ENCODE measurements around the gene TSKU. TPM values are rescaled to one million over a fixed set of nuclear protein-coding genes. Genes with fewer than 3 reads are reported as not detected.
A peak's percentile ranks its signal among the peaks of the same experiment; 100 is the strongest.

The TSKU gene
- total and polyA plus RNA-seq, 9 of the 15 experiments (the other 6 are each of a cell fraction or from before 2014, with no cell fraction given), result 0.60 to 11.9 (median 8.4) TPM

GRCh38 chr11:76747153-76747914 is 35.8 kb upstream of the TSKU start (continued):
- TF ChIP-seq RCOR1 (IDR thresholded peaks at IDR 0.05; ENCODE audit: borderline replicate concordance in 1 of 2, low read depth in 2 of 2, low read length in 2 of 2) (0 out of 4 replicates have a peak, but pooled peaks of 1 of the 2 experiments have one; percentile 33), ZBTB8A (IDR thresholded peaks at IDR 0.05; ENCODE audit: partially characterized antibody) (no peak), RAD21 (CRISPR knock-in tag; conservative IDR thresholded peaks at IDR 0.05 in 1 of 2, IDR thresholded peaks at IDR 0.05 in 1 of 2) (no peak), POLR2A (conservative IDR thresholded peaks at IDR 0.05) (no peak), ARHGAP35 (IDR thresholded peaks at IDR 0.05; ENCODE audit: partially characterized antibody) (no peak), RAD51 (IDR thresholded peaks at IDR 0.05; ENCODE audit: borderline replicate concordance, low read depth) (no peak), YBX1 (IDR thresholded peaks at IDR 0.05) (no peak), HCFC1 (IDR thresholded peaks at IDR 0.05; ENCODE audit: low read depth, low read length) (no peak), PTBP1 (IDR thresholded peaks at IDR 0.05; ENCODE audit: low read depth, low read length) (no peak), NFXL1 (CRISPR knock-in tag; IDR thresholded peaks at IDR 0.05) (no peak), CXXC5 (CRISPR knock-in tag; IDR thresholded peaks at IDR 0.05) (0 out of 2 replicates have a peak, but pooled peaks have one; percentile 10), MAFK (IDR thresholded peaks at IDR 0.05; ENCODE audit: low read length) (no peak)

Measured in K562 (cell line).